Activated naive CD4-positive, alpha-beta T cell treated with anti-CD3 and anti-CD28 coated beads, Interleukin-2, amount 10 ng/mL, durations not matched to agents 7 days and 5 days (primary cell): ENCODE measurements around the gene LYPD1.

Experiments
- CTCF ChIA-PET: fragments of 350-600 bp; sonication (Branson Sonifier 250); formaldehyde crosslinking; loops from one replicate; lab custom pipeline; 2021; ENCODE audit warnings: antibody characterized with exemption; lab: Charles Lee
- DNase-seq: peaks from one replicate; pipeline ENCODE4 v3.0.0-alpha.2; 2020
- H3K27ac Mint-ChIP-seq: one replicate; pipeline ENCODE4 v1.8.0; 2021; ENCODE audit warnings: mild to moderate bottlenecking, moderate library complexity, mixed read lengths
- H3K27me3 Mint-ChIP-seq: one replicate; pipeline ENCODE4 v1.8.0; 2021; ENCODE audit warnings: mild to moderate bottlenecking, mixed read lengths
- H3K36me3 Mint-ChIP-seq: one replicate; pipeline ENCODE4 v1.8.0; 2021; ENCODE audit warnings: mixed read lengths
- H3K4me1 Mint-ChIP-seq: one replicate; pipeline ENCODE4 v1.8.0; 2021; ENCODE audit warnings: mixed read lengths
- H3K4me3 Mint-ChIP-seq: one replicate; pipeline ENCODE4 v1.8.0; 2021; ENCODE audit warnings: mild to moderate bottlenecking, moderate library complexity, mixed read lengths
- H3K9me3 Mint-ChIP-seq: one replicate; pipeline ENCODE4 v1.8.0; 2021; ENCODE audit warnings: mixed read lengths

LYPD1 gene

DNA sequence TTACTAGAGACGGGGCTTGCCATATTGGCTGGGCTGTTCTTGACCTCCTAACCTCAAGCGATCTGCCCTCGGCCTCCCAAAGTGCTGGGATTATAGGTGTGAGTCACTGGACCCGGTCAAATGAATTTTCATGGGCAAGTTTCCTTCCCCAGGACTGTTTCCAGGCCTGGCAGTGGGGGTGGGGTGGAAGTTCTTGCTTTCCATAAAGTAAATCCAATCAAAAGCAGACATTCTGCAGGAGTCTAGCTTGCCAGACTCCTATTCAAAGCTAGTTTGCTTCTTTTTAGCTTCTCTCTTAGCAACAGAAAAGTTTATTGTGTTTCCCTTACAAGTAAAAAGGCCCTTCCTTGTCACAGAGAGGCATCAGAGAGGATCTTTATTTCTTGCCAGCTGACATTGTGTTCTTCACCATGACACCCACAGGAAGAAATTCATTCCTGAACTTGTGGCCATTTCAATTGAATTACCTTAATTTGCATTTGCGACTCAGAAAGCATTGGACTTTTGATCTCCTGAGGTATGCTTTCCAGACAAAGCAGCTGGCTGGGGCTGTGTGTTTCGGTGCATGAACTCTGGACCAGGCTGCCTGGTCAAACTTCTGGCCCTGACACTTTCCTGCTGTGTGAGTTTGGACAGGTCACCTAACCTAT, 37.9 kb downstream of the LYPD1 start:
- no peak overlapping the region for H3K4me3 Mint-ChIP-seq
- no peaks in the 10 kb centered on the region for H3K36me3 Mint-ChIP-seq
- CTCF ChIA-PET: no interaction called here
- DNase-seq: no peak
- no peak overlapping the region for H3K27ac Mint-ChIP-seq
- H3K27me3 Mint-ChIP-seq: no peaks in the 10 kb centered on the region
- H3K4me1 Mint-ChIP-seq: no peaks in the 10 kb centered on the region
- peaks cover 9% of the 10 kb centered on the region for H3K9me3 Mint-ChIP-seq

GRCh38 chr2:132627536-132627935, 42.5 kb downstream of the LYPD1 start:
- no peak for DNase-seq
- peaks cover 2% of the 10 kb centered on the region for H3K9me3 Mint-ChIP-seq
- H3K4me1 Mint-ChIP-seq: no peaks in the 10 kb centered on the region
- H3K27ac Mint-ChIP-seq: no peak overlapping the region
- H3K27me3 Mint-ChIP-seq: no peaks in the 10 kb centered on the region
- no peaks in the 10 kb centered on the region for H3K36me3 Mint-ChIP-seq
- H3K4me3 Mint-ChIP-seq: no peak overlapping the region
- CTCF ChIA-PET: no interaction called here

DNA sequence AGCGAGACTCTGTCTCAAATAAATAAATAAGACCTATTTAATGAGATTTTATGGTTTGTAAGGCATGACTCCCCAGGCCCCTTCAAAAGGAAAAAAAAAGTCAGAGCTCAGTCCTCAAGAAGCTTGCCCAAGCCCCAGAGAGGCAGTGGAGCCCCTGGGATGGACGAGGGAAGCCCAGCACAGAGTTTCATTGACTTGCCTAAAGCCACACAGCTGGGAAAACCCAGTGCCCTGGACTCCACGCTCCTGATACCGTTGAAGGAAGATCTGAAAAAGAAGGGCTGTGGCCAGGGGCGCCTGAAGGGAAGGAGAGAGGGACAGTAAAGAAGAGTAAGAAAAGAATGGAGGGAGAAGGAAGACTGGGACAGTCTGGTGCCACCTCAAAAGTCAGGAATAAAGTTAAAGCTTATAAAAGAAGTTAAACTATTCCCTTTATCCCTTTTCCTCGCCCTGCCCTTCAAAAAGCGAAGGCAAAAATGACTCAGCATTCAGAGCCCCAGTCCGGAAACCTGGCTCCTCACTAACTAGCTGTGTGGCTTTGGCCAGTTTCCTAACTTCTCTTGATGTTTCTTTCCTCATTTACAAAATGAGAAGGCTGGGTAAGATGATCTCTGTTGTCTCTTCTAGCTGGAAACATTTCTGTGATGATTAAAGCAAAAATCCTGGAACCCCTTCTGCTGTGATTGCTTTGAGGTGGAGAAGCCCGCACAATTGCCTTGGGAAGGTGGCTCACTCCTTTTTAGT, 46.7 kb downstream of the LYPD1 start:
- Mint-ChIP-seq H3K27me3 (no peaks in the 10 kb centered on the region), H3K9me3 (no peaks in the 10 kb centered on the region), H3K4me1 (no peaks in the 10 kb centered on the region), H3K4me3 (no peak overlapping the region), H3K36me3 (no peaks in the 10 kb centered on the region), H3K27ac (no peak overlapping the region)
- no peak for DNase-seq
- CTCF ChIA-PET: no interaction called here

GRCh38 chr2:132621131-132621875, 48.7 kb downstream of the LYPD1 start:
- H3K27ac Mint-ChIP-seq: no peak overlapping the region
- H3K27me3 Mint-ChIP-seq: no peaks in the 10 kb centered on the region
- H3K4me1 Mint-ChIP-seq: no peaks in the 10 kb centered on the region
- no peaks in the 10 kb centered on the region for H3K9me3 Mint-ChIP-seq
- CTCF ChIA-PET: no interaction called here
- no peak for DNase-seq
- no peaks in the 10 kb centered on the region for H3K36me3 Mint-ChIP-seq
- no peak overlapping the region for H3K4me3 Mint-ChIP-seq

GRCh38 chr2:132620115-132620514, 49.9 kb downstream of the LYPD1 start:
- Mint-ChIP-seq H3K27ac (no peak overlapping the region), H3K4me3 (no peak overlapping the region), H3K9me3 (no peaks in the 10 kb centered on the region), H3K36me3 (no peaks in the 10 kb centered on the region), H3K27me3 (no peaks in the 10 kb centered on the region), H3K4me1 (no peaks in the 10 kb centered on the region)
- CTCF ChIA-PET: no interaction called here
- no peak for DNase-seq

GRCh38 chr2:132618734-132619133, 51.3 kb downstream of the LYPD1 start:
- no peaks in the 10 kb centered on the region for H3K4me1 Mint-ChIP-seq
- no peaks in the 10 kb centered on the region for H3K36me3 Mint-ChIP-seq
- CTCF ChIA-PET: no interaction called here
- H3K9me3 Mint-ChIP-seq: no peaks in the 10 kb centered on the region
- no peak overlapping the region for H3K4me3 Mint-ChIP-seq
- no peak for DNase-seq
- H3K27ac Mint-ChIP-seq: no peak overlapping the region
- no peaks in the 10 kb centered on the region for H3K27me3 Mint-ChIP-seq

DNA sequence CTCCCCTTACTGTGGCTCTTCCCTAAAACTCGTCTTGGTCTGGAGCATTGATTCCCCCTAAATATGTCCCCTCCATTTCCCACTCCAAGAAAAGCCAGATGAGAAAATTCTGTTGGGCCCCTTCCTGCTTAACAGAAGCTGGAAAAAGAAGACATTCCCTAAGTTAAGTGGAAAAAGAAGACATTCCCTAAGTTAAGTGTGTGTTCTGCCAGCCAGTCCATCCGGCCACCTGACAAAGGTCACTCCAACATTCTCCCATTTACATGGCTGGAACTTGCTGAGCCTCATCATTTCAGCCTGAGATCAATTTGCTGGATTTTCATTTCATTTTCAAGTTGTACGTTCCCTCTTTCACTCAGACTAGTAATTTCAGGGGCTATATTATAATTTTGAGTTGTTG, 52.0 kb downstream of the LYPD1 start:
- no peaks in the 10 kb centered on the region for H3K27me3 Mint-ChIP-seq
- H3K9me3 Mint-ChIP-seq: no peaks in the 10 kb centered on the region
- CTCF ChIA-PET: no interaction called here
- no peak overlapping the region for H3K27ac Mint-ChIP-seq
- H3K4me1 Mint-ChIP-seq: no peaks in the 10 kb centered on the region
- H3K4me3 Mint-ChIP-seq: no peak overlapping the region
- DNase-seq: no peak
- no peaks in the 10 kb centered on the region for H3K36me3 Mint-ChIP-seq

- Mint-ChIP-seq H3K27ac (no peak overlapping the region), H3K9me3 (no peaks in the 10 kb centered on the region), H3K27me3 (no peaks in the 10 kb centered on the region), H3K4me1 (no peaks in the 10 kb centered on the region), H3K36me3 (no peaks in the 10 kb centered on the region), H3K4me3 (no peak overlapping the region)
- no peak for DNase-seq
- CTCF ChIA-PET: no interaction called here
These were observed 54.5 kb downstream of the LYPD1 start for GRCh38 chr2:132615329-132616085.

DNA sequence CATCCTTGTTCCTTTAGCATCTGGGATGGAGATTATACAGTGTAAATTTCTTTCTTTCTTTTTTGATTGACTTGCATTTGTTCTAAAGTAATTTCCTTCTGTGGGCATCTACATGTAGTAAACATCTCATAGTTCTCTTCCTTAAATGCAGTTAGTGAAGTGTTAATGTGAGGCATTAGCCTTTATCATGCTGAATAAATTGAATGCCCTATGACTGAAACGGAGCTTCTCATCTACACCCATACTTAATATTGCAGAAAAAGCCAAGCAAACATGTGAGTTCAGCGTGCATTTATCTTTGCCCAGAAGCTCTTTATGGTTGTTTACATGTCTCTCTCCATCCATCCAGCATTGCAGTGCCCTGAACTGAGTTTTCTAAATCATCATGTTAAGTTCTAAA, 58.3 kb downstream of the LYPD1 start:
- CTCF ChIA-PET: no interaction called here
- Mint-ChIP-seq H3K27ac (no peak overlapping the region), H3K27me3 (no peaks in the 10 kb centered on the region), H3K9me3 (no peaks in the 10 kb centered on the region), H3K4me3 (no peak overlapping the region), H3K36me3 (no peaks in the 10 kb centered on the region), H3K4me1 (no peaks in the 10 kb centered on the region)
- DNase-seq: no peak

DNA sequence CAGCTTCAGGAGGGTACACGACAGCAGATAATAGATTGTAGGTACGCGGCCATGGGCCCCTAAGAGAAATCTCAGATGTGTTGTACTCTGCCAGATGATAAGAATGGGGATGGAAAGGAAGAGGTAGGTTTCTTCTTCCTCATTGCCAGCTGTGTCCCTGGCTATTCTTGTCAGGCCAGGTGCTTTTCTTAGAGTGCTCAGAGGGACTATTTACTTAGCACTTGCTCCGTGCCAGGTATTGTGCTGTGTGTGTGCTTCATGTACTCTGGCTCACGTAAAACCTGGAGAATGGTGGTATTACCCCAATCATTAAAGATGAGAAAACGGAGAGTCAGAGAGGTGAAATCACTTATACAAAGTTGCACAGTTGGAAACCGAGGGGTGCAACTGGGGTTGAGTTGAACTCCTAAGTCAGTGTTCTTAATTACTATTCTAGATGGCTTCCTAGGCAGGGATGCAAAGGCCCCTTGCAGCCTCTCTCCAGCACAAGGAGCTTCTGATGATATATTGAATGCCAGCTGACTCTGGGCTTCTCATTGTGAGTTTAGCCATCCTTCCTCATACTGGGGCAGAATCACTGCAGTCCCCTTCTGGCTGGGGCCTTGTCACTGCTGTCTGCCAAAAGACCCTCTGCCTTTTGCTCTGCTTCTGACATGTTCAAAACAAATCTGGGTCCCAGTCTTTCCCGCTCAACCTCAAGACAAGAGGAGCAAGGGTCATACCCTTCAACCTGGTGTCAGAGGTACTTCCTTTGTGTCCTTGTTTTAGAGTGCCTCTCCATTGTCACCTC, 60.7 kb downstream of the LYPD1 start:
- no peaks in the 10 kb centered on the region for H3K9me3 Mint-ChIP-seq
- DNase-seq: no peak
- H3K4me1 Mint-ChIP-seq: no peaks in the 10 kb centered on the region
- CTCF ChIA-PET: no interaction called here
- no peaks in the 10 kb centered on the region for H3K27me3 Mint-ChIP-seq
- H3K4me3 Mint-ChIP-seq: no peak overlapping the region
- H3K36me3 Mint-ChIP-seq: no peaks in the 10 kb centered on the region
- H3K27ac Mint-ChIP-seq: no peak overlapping the region

GRCh38 chr2:132608311-132608710, 61.7 kb downstream of the LYPD1 start:
- CTCF ChIA-PET: no interaction called here
- Mint-ChIP-seq H3K9me3 (no peaks in the 10 kb centered on the region), H3K36me3 (no peaks in the 10 kb centered on the region), H3K4me3 (no peak overlapping the region), H3K27me3 (no peaks in the 10 kb centered on the region), H3K27ac (no peak overlapping the region), H3K4me1 (no peaks in the 10 kb centered on the region)
- no peak for DNase-seq

DNA sequence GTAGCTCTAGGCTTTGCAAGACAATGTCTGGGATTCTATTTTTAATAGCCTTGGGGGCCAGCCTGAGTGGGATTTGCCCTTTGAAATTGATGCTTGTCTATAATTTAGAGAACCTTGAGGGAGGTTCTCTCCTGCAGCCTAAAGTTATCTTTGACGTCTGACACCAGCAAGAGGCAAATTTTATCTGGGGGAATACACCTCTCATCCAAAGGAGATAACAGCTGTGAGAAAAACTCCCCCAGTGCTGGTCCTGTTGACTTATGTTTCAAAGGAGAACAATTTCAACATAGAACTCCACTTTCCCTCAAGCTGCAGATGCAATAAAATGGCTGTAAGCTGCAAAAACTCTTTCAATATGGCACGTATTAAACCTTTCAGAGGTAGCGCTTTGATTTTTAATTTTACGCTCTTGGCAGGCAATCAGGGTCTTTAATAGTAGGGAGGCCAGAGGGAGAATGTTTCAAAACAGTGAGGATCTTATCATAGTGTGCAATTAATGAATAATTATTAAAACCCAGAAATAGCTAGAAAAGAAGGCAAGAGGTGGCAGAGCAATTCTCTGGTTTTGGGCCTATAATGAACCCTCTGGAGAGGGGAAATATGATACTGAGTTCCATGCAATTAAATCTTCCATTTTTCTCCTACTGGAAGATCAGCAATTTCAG, 62.4 kb downstream of the LYPD1 start:
- CTCF ChIA-PET: no interaction called here
- Mint-ChIP-seq H3K4me1 (no peaks in the 10 kb centered on the region), H3K4me3 (no peak overlapping the region), H3K36me3 (no peaks in the 10 kb centered on the region), H3K27me3 (no peaks in the 10 kb centered on the region), H3K27ac (no peak overlapping the region), H3K9me3 (no peaks in the 10 kb centered on the region)
- no peak for DNase-seq

DNA sequence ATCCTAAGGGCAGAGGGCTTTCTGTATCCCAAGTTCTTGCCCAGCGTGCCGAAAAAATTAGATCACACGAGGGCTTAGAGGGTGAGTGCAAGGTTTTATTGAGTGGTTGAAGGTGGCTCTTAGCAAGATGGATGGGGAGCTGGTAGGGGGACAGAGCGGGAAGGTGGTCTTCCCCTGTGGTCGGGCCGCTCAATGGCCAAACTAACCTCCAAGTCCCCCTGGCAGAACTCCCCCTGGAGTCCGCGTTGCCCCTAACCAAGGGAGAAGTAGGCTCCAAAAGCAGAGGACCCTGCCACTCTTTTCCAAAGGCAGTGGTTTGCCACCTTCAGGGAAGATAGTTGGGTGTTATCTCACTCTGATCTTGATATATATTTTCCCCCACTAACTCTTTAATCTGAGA, 63.4 kb downstream of the LYPD1 start:
- Mint-ChIP-seq H3K27me3 (no peaks in the 10 kb centered on the region), H3K9me3 (no peaks in the 10 kb centered on the region), H3K4me3 (no peak overlapping the region), H3K36me3 (no peaks in the 10 kb centered on the region), H3K27ac (no peak overlapping the region), H3K4me1 (no peaks in the 10 kb centered on the region)
- no peak for DNase-seq
- CTCF ChIA-PET: no interaction called here
